PFSK-1 (cell line): Measurements from ENCODE around the gene SAP130.

Source experiments
- FOXP2 ChIP-seq: optimal IDR thresholded peaks from 2 replicates; pipeline ENCODE3; 2011; ENCODE audit warnings: borderline replicate concordance, control low read depth, inconsistent platforms; ENCODE audit not compliant: insufficient read depth; ENCODE audit errors: extremely low read length, extremely low read depth
- POLR2AphosphoS5 ChIP-seq: IDR thresholded peaks from 2 replicates; pipeline ENCODE4 v1.6.1; 2012; ENCODE audit warnings: low read depth, mild to moderate bottlenecking, control low read depth, low read length, moderate library complexity
- REST ChIP-seq, 2 experiments: IDR thresholded peaks; 2 replicates each; pipeline versions ENCODE4 v1.6.1 to v1.8.0; 2011 to 2012; ENCODE audit warnings: low read depth in 2 of 2, low read length in 2 of 2, control low read depth in 1 of 2, inconsistent platforms in 1 of 2, mild to moderate bottlenecking in 1 of 2, moderate library complexity in 1 of 2; ENCODE audit not compliant: insufficient read depth in 1 of 2
- SIN3A ChIP-seq: IDR thresholded peaks from 2 replicates; pipeline ENCODE4 v1.6.1; 2012; ENCODE audit warnings: mild to moderate bottlenecking, low read length, moderate library complexity, borderline replicate concordance; ENCODE audit not compliant: insufficient read depth
- TAF1 ChIP-seq: IDR thresholded peaks from 2 replicates; pipeline ENCODE4 v1.6.1; 2012; ENCODE audit warnings: low read length, control low read depth, borderline replicate concordance; ENCODE audit not compliant: insufficient read depth

SAP130 gene

GRCh38 chr2:127943186-127943585, 84.7 kb downstream of the SAP130 start:
- TF ChIP-seq POLR2AphosphoS5 (no peak), SIN3A (no peak), FOXP2 (no peak), TAF1 (no peak), REST (IDR thresholded peaks at IDR 0.05; ENCODE audit: insufficient read depth in 1 of 2, low read depth in 2 of 2, low read length in 2 of 2) (no peak)

DNA sequence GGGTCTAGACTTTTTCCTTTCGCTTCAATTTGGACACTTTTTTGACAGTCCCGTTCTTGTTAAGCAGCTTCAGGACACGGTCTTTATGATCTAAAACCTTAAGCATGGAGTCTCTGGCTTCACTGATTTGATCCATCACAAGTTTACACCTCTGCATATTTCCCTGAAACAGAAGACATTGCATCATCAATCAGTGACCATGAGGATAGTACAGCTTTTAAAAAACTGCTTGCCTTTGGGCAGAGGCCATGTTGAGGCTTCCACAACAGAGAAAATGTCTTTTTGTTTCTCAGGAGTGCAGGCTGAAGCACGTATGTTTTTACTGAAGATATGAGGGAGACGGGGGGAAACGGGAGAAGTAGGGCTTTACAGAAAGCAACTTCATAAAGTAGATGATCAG, 85.9 kb downstream of the SAP130 start:
- no peak for TF ChIP-seq SIN3A
- no peak for TF ChIP-seq FOXP2
- no peak for TF ChIP-seq REST (IDR thresholded peaks at IDR 0.05; ENCODE audit: insufficient read depth in 1 of 2, low read depth in 2 of 2, low read length in 2 of 2)
- TF ChIP-seq TAF1, result no peak
- TF ChIP-seq POLR2AphosphoS5, result no peak

DNA sequence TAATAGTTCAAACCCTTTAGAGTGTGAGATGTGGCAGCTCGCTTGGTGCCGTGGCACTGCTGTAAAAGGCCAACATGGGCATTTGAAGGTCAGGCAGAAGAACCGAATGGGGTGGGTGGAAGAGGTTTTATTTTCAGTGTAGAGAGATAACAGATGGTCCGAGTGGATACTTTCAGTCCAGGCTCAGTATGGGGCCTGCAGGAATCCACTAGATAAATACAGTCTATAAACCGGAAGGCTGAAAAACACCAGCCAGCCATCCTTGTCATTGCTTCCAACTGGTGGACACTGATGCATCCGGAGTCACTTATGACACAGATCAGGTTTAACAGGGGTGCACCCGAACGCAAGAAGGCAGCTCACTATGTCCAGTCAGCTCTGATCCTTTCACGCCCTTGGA, 86.4 kb downstream of the SAP130 start:
- TF ChIP-seq SIN3A (no peak), POLR2AphosphoS5 (no peak), TAF1 (no peak), REST (IDR thresholded peaks at IDR 0.05; ENCODE audit: insufficient read depth in 1 of 2, low read depth in 2 of 2, low read length in 2 of 2) (no peak), FOXP2 (no peak)

- no peak for TF ChIP-seq TAF1
- no peak for TF ChIP-seq REST (IDR thresholded peaks at IDR 0.05; ENCODE audit: insufficient read depth in 1 of 2, low read depth in 2 of 2, low read length in 2 of 2)
- TF ChIP-seq SIN3A, result no peak
- TF ChIP-seq POLR2AphosphoS5, result no peak
- no peak for TF ChIP-seq FOXP2
These were observed 87.2 kb downstream of the SAP130 start for GRCh38 chr2:127940641-127941040.

- no peak for TF ChIP-seq TAF1
- TF ChIP-seq REST (IDR thresholded peaks at IDR 0.05; ENCODE audit: insufficient read depth in 1 of 2, low read depth in 2 of 2, low read length in 2 of 2), result no peak
- TF ChIP-seq POLR2AphosphoS5, result no peak
- no peak for TF ChIP-seq FOXP2
- TF ChIP-seq SIN3A, result no peak
These were observed 92.5 kb downstream of the SAP130 start for GRCh38 chr2:127935337-127935736.
